MCF 10A (cell line): ENCODE measurements around the gene TREM1. TPM values are rescaled to one million over a fixed set of nuclear protein-coding genes. Genes with fewer than 3 reads are reported as not detected.

ENCODE experiments used
- BruUV-seq: library from RNA; stranded (reverse); fragments of 400-500 nt; replicated peaks from 2 replicates; lab custom pipeline; 2021; lab: Mats Ljungman, UMichigan
- CTCF ChIA-PET: fragments of 300-600 bp; sonication (Branson Sonifier 250); formaldehyde crosslinking; extraction: SDS; loops from one replicate; lab custom pipeline; 2021; ENCODE audit warnings: antibody characterized with exemption, inconsistent platforms; lab: Yijun Ruan, JAX
- POLR2A ChIA-PET: fragments of 300-600, 350-650 bp; sonication (Branson Sonifier 250); formaldehyde crosslinking; extraction: SDS; loops from one replicate; lab custom pipeline; 2020; ENCODE audit warnings: antibody characterized with exemption, inconsistent platforms; lab: Yijun Ruan, JAX
- DNase-seq: peaks from one replicate; pipeline ENCODE4 v3.0.0-alpha.2; 2018; ENCODE audit not compliant: unreplicated experiment
- H3K27ac Mint-ChIP-seq: one replicate; pipeline ENCODE4 v1.8.0; 2022; ENCODE audit warnings: mild to moderate bottlenecking, low read depth, mixed read lengths; ENCODE audit not compliant: unreplicated experiment
- H3K27me3 Mint-ChIP-seq: one replicate; pipeline ENCODE4 v1.8.0; 2022; ENCODE audit warnings: mixed read lengths; ENCODE audit not compliant: insufficient read depth, unreplicated experiment
- H3K36me3 Mint-ChIP-seq: one replicate; pipeline ENCODE4 v1.8.0; 2022; ENCODE audit warnings: mild to moderate bottlenecking, moderate library complexity, mixed read lengths; ENCODE audit not compliant: insufficient read depth, unreplicated experiment
- H3K4me1 Mint-ChIP-seq: one replicate; pipeline ENCODE4 v1.8.0; 2022; ENCODE audit warnings: mixed read lengths; ENCODE audit not compliant: insufficient read depth, unreplicated experiment
- H3K4me3 Mint-ChIP-seq: one replicate; pipeline ENCODE4 v1.8.0; 2022; ENCODE audit warnings: mild to moderate bottlenecking, moderate library complexity, mixed read lengths; ENCODE audit not compliant: unreplicated experiment
- H3K9me3 Mint-ChIP-seq: one replicate; pipeline ENCODE4 v1.8.0; 2022; ENCODE audit warnings: mixed read lengths; ENCODE audit not compliant: unreplicated experiment
- intact Hi-C: fragments of 100-400 bp; cut with micrococcal nuclease; formaldehyde crosslinking; loops from 2 replicates; pipeline ENCODE4 v1.14.1; 2022
- total RNA-seq: library from RNA; stranded (reverse); gene quantifications from 2 replicates; pipeline ENCODE4 v1.2.3, GENCODE V29; 2022
- TF ChIP-seq, protein P1 (sequence below): fragments of 200-600 bp; IDR thresholded peaks from one replicate; pipeline ENCODE4 v1.8.0; 2022; ENCODE audit warnings: antibody characterized with exemption, mild to moderate bottlenecking; ENCODE audit not compliant: unreplicated experiment

TREM1 gene
- total RNA-seq, 1 experiment from 2014 or later, result 9.9 TPM

DNA sequence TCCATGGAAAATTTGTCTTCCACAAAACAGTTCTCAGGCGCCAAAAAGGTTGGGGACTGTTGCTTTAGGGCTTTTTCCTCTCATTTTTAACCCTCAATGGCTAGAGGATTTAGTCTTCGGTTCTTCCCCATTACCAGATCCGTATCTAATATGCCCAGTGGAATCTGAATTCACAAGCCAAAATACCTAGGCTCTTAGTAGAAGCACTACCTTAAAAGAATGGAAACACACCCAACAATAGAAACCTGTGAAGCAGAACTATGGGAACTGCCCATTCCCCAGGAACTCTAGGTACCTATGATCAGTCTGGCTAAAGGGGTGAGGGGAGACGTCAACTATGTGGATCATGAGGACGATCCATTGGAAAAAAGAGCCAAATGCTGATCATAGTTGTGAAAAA, 55.2 kb downstream of the TREM1 start:
- peaks cover 89% of the 10 kb centered on the region for H3K27me3 Mint-ChIP-seq
- H3K27ac Mint-ChIP-seq, result no peak overlapping the region
- no peak for DNase-seq
- BruUV-seq, result no TSS peak
- intact Hi-C loops, result no loop called here
- no peaks in the 10 kb centered on the region for H3K4me1 Mint-ChIP-seq
- H3K4me3 Mint-ChIP-seq, result no peak overlapping the region
- TF ChIP-seq, protein P1, sequence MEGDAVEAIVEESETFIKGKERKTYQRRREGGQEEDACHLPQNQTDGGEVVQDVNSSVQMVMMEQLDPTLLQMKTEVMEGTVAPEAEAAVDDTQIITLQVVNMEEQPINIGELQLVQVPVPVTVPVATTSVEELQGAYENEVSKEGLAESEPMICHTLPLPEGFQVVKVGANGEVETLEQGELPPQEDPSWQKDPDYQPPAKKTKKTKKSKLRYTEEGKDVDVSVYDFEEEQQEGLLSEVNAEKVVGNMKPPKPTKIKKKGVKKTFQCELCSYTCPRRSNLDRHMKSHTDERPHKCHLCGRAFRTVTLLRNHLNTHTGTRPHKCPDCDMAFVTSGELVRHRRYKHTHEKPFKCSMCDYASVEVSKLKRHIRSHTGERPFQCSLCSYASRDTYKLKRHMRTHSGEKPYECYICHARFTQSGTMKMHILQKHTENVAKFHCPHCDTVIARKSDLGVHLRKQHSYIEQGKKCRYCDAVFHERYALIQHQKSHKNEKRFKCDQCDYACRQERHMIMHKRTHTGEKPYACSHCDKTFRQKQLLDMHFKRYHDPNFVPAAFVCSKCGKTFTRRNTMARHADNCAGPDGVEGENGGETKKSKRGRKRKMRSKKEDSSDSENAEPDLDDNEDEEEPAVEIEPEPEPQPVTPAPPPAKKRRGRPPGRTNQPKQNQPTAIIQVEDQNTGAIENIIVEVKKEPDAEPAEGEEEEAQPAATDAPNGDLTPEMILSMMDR, result no peak
- H3K9me3 Mint-ChIP-seq, result no peaks in the 10 kb centered on the region
- ChIA-PET POLR2A (no interaction called here), CTCF (no interaction called here)
- no peaks in the 10 kb centered on the region for H3K36me3 Mint-ChIP-seq

DNA sequence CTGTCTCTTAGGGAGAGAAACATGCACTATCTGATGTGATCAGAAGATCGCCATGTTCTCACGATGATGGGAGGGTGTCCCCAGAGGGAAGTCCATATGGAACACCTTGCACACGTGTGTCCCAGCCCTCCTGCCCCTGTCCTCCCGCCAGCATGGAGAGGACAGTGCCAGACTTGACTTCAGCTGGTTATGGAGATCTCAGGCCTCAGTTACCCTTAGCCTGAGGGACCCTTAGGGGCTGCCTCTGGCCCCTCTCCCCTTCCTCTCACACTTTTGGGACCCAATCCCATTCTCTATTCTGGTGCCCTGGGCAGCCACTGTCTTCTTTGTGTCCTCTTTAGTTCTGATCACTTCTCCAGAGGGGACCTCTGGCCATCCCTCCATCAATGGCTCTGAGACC, 56.8 kb downstream of the TREM1 start:
- TF ChIP-seq, protein P1, result no peak
- CTCF ChIA-PET, result interaction anchor here (0.6 to 0.7 kb wide), 2 partner anchors 17 to 21 kb away, joined by 3 read pairs; no protein-coding TSS in a partner anchor
- no peak overlapping the region for H3K27ac Mint-ChIP-seq
- no peaks in the 10 kb centered on the region for H3K36me3 Mint-ChIP-seq
- POLR2A ChIA-PET, result no interaction called here
- no peak for DNase-seq
- no peaks in the 10 kb centered on the region for H3K9me3 Mint-ChIP-seq
- intact Hi-C loops, result no loop called here
- H3K27me3 Mint-ChIP-seq, result peaks cover 84% of the 10 kb centered on the region
- no TSS peak for BruUV-seq
- no peaks in the 10 kb centered on the region for H3K4me1 Mint-ChIP-seq
- no peak overlapping the region for H3K4me3 Mint-ChIP-seq

DNA sequence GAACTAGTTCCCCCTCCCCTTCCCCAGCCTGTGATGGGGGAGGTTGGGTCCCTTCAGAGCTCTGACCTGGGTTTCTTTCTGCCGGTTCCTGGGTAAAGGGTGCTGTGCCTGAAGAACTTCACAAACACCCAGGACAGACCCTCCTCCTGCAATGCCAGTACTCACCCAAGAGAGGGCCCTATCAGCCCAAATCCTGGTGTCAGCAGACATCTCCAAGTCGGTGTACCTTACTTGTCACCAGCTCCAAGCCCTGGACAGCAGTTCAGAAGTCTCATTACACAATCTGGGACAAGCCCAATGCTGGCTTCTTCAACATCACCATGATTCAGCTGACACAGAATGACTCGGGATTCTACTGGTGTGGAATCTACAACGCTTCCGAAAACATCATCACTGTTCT, 57.9 kb downstream of the TREM1 start:
- Mint-ChIP-seq H3K27me3 (peaks cover 85% of the 10 kb centered on the region), H3K4me3 (no peak overlapping the region), H3K9me3 (no peaks in the 10 kb centered on the region), H3K27ac (no peak overlapping the region), H3K4me1 (no peaks in the 10 kb centered on the region), H3K36me3 (no peaks in the 10 kb centered on the region)
- CTCF ChIA-PET, result no interaction called here
- intact Hi-C loops, result no loop called here
- POLR2A ChIA-PET, result no interaction called here
- TF ChIP-seq, protein P1, result no peak
- DNase-seq, result peak; percentile 5
- no TSS peak for BruUV-seq

DNA sequence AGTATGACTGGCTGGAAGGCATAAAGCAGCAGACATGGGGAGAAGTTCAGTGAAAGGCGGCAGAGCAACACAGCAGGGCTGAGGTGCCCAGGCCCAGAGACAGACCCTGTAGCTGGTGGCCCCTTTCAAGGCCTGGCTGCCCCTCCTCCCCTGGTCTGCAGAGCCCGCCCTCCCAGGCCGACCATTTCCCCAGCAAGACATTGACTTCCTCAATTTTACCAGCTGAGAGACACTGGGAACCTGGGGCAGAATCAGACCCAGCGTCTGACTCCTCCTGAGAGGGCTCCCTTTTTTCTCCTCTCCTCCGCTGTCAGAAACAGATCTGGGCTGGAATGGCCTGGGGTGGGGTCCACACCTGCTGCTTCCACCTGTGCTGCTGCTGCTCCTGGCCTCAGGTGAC, 58.4 kb downstream of the TREM1 start, which contains the start of gene TREML4:
TSS of gene TREML4 (plus strand) at position 254 of the 400 bp plus-strand sequence. CDS start at position 333, 79 bp downstream.
- ChIA-PET CTCF (no interaction called here), POLR2A (no interaction called here)
- Mint-ChIP-seq H3K27ac (no peak within 1 kb of the TSS), H3K36me3 (no peaks in the 10 kb centered on the region), H3K27me3 (peaks cover 81% of the 10 kb centered on the region), H3K9me3 (no peaks in the 10 kb centered on the region), H3K4me3 (no peak within 1 kb of the TSS), H3K4me1 (no peaks in the 10 kb centered on the region)
- TF ChIP-seq, protein P1, result no peak
- no peak for DNase-seq
- BruUV-seq, result no TSS peak
- intact Hi-C loops, result no loop called here
